UCSD-AML1 (cell line): ENCODE data around the gene BUB3.

Experiments
- DNase-seq: peaks from one replicate; lab custom pipeline; 2025; ENCODE audit not compliant: unreplicated experiment; lab: John Stamatoyannopoulos, UW

The BUB3 gene

GRCh38 chr10:123203393-123204126, 49.4 kb downstream of the BUB3 start:
- no peak for DNase-seq

DNA sequence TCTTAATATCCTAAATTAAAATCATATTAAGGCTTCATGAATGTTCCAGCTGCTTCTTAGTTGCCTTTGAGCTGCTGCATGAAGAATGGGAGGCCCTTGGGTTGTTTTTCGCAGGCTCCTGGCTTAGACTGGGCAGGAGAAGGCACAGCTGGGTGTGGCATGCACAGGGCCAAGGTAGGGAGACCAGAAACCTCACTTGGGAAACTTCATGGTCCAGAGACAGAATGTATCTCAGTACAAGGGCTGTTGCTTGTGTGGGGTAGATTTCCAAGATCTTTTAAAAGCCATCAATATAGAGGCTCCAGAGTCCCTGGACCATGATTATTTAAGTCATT, 49.9 kb downstream of the BUB3 start:
- no peak for DNase-seq

GRCh38 chr10:123205041-123205440, 50.8 kb downstream of the BUB3 start:
- DNase-seq, result no peak

DNA sequence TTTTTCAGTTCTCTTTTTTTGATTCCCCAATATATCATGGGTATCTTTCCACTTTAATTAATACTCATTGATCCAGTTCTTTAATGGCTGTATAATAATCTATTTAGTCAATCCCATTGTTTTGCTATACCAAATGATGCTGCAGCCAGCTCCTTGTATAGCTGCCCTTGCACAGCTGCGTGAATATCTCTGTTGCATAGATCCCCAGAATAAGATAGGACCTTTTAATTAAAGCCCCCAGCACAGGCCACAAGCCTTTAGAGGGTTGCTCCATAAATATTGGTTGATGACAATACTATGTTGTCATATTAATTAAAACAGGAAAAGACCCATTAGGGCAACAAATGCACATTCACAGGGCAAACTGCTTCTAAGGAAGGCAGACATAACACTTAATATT, 57.9 kb downstream of the BUB3 start:
- DNase-seq, result no peak

DNA sequence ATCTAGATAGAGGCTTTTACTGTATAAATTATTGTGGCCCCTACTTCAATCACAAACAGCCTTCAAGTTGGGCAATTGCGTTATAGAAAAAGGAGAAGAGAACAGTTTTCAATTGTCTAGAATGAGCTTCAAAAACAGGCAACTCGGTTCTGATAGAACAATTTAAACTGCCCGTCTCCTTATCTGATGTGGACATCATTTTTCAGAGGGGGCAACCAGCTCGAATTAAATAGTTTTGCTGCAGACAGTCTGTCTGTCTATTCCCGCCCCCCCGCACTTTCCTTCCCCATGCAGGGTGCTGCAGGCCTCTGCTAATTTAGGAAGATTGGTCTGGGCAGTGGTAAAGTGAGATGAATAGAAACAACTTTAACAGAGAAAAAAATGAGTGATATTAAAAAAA, 58.4 kb downstream of the BUB3 start:
- no peak for DNase-seq

GRCh38 chr10:123213192-123213591, 59.0 kb downstream of the BUB3 start:
- DNase-seq, result no peak
